ENCODE measurements around the gene MCHR1. TPM values are rescaled to one million over a fixed set of nuclear protein-coding genes. Genes with fewer than 3 reads are reported as not detected.

MCHR1 gene
- not detected for total RNA-seq

- Mint-ChIP-seq H3K36me3 (no peaks in the 10 kb centered on the region), H3K9me3 (ENCODE audit: low read depth) (no peaks in the 10 kb centered on the region), H3K27me3 (peaks cover 16% of the 10 kb centered on the region), H3K27ac (no peak within 1 kb of the TSS), H3K4me1 (peaks cover 24% of the 10 kb centered on the region), H3K4me3 (no peak within 1 kb of the TSS)
- ATAC-seq (no peak), DNase-seq (no peak)
- CTCF ChIA-PET = interaction anchor here (1.2 kb wide), 2 partner anchors 16 to 220 kb away, joined by 3 read pairs; no protein-coding TSS in a partner anchor
Observed at GRCh38 chr22:40679249-40679963, at the start of gene MCHR1. MCHR1 (plus strand) TSS chr22:40679484; CDS start chr22:40679653, 169 bp downstream.

- ATAC-seq (no peak), DNase-seq (no peak)
- Mint-ChIP-seq H3K9me3 (ENCODE audit: low read depth) (no peaks in the 10 kb centered on the region), H3K4me1 (peaks cover 38% of the 10 kb centered on the region), H3K27me3 (no peaks in the 10 kb centered on the region), H3K27ac (no peak overlapping the region), H3K36me3 (peaks cover 2% of the 10 kb centered on the region), H3K4me3 (no peak overlapping the region)
- CTCF ChIA-PET = interaction anchor here (0.6 to 3.8 kb wide), 3 partner anchors 14 to 108 kb away, joined by 3 to 19 read pairs (median 3); no protein-coding TSS in a partner anchor
Observed at GRCh38 chr22:40631925-40632324, 47.4 kb upstream of the MCHR1 start.

- ATAC-seq (no peak), DNase-seq (no peak)
- H3K4me1 Mint-ChIP-seq = peaks cover 41% of the 10 kb centered on the region
- peaks cover 2% of the 10 kb centered on the region for H3K36me3 Mint-ChIP-seq
- H3K27me3 Mint-ChIP-seq = no peaks in the 10 kb centered on the region
- no peaks in the 10 kb centered on the region for H3K9me3 Mint-ChIP-seq (ENCODE audit: low read depth)
- no peak overlapping the region for H3K27ac Mint-ChIP-seq
- CTCF ChIA-PET = interaction anchor here (1.2 to 3.8 kb wide), 6 partner anchors 13 to 196 kb away, joined by 3 to 19 read pairs (median 6); no protein-coding TSS in a partner anchor
- H3K4me3 Mint-ChIP-seq = no peak overlapping the region
Observed at GRCh38 chr22:40633036-40633435, 46.2 kb upstream of the MCHR1 start.

- CTCF ChIA-PET = interaction anchor here (1.2 to 3.8 kb wide), 4 partner anchors 12 to 198 kb away, joined by 3 to 19 read pairs (median 8); no protein-coding TSS in a partner anchor
- H3K36me3 Mint-ChIP-seq = peaks cover 2% of the 10 kb centered on the region
- no peak for DNase-seq
- peaks cover 34% of the 10 kb centered on the region for H3K4me1 Mint-ChIP-seq
- no peak for ATAC-seq
- H3K27me3 Mint-ChIP-seq = no peaks in the 10 kb centered on the region
- no peaks in the 10 kb centered on the region for H3K9me3 Mint-ChIP-seq (ENCODE audit: low read depth)
- no peak overlapping the region for H3K4me3 Mint-ChIP-seq
- no peak overlapping the region for H3K27ac Mint-ChIP-seq
Observed at GRCh38 chr22:40634119-40634903, 45.0 kb upstream of the MCHR1 start.

GRCh38 chr22:40635043-40635939 is 44.0 kb upstream of the MCHR1 start:
- Mint-ChIP-seq H3K4me1 (peaks cover 31% of the 10 kb centered on the region), H3K4me3 (peak overlapping the region; percentile 94)
- CTCF ChIA-PET = interaction anchor here (0.7 to 3.8 kb wide), 7 partner anchors 11 to 1312 kb away, joined by 3 to 21 read pairs (median 10); no protein-coding TSS in a partner anchor

GRCh38 chr22:40635940-40636379 is 43.3 kb upstream of the MCHR1 start:
- Mint-ChIP-seq H3K27ac (peak overlapping the region; percentile 81), H3K4me3 (peak overlapping the region; percentile 94), H3K4me1 (peaks cover 29% of the 10 kb centered on the region), H3K36me3 (peaks cover 2% of the 10 kb centered on the region), H3K27me3 (no peaks in the 10 kb centered on the region), H3K9me3 (ENCODE audit: low read depth) (no peaks in the 10 kb centered on the region)
- ATAC-seq (peak; percentile 1), DNase-seq (peak; percentile 40)
- CTCF ChIA-PET = interaction anchor here (0.7 to 3.1 kb wide), 6 partner anchors 11 to 1312 kb away, joined by 3 to 21 read pairs (median 7); no protein-coding TSS in a partner anchor

More at GRCh38 chr22:40635043-40635939, 44.0 kb upstream of the MCHR1 start:
- Mint-ChIP-seq H3K27ac (peak overlapping the region; percentile 81), H3K9me3 (ENCODE audit: low read depth) (no peaks in the 10 kb centered on the region), H3K36me3 (peaks cover 2% of the 10 kb centered on the region), H3K27me3 (no peaks in the 10 kb centered on the region)
- ATAC-seq = no peak
- DNase-seq = no peak

- Mint-ChIP-seq H3K36me3 (peaks cover 2% of the 10 kb centered on the region), H3K27ac (peak within 1 kb of the TSS; percentile 98), H3K9me3 (ENCODE audit: low read depth) (no peaks in the 10 kb centered on the region), H3K4me3 (peak within 1 kb of the TSS; percentile 94), H3K4me1 (peaks cover 26% of the 10 kb centered on the region), H3K27me3 (no peaks in the 10 kb centered on the region)
- ATAC-seq (peak; percentile 96), DNase-seq (peak; percentile 100)
- CTCF ChIA-PET = interaction anchor here (0.6 to 3.1 kb wide), 12 partner anchors 10 to 1311 kb away, joined by 3 to 21 read pairs (median 4); no protein-coding TSS in a partner anchor
Observed at GRCh38 chr22:40636380-40637182, 42.7 kb upstream of the MCHR1 start, which contains the start of gene MRTFA. MRTFA (minus strand) TSS chr22:40636719.

GRCh38 chr22:40637183-40638150 is 41.8 kb upstream of the MCHR1 start:
- ATAC-seq (peak; percentile 40), DNase-seq (peak; percentile 73)
- Mint-ChIP-seq H3K9me3 (ENCODE audit: low read depth) (no peaks in the 10 kb centered on the region), H3K27ac (peak overlapping the region; percentile 98), H3K27me3 (no peaks in the 10 kb centered on the region), H3K4me1 (peaks cover 26% of the 10 kb centered on the region), H3K4me3 (peak overlapping the region; percentile 94), H3K36me3 (peaks cover 2% of the 10 kb centered on the region)
- CTCF ChIA-PET = interaction anchor here (0.7 to 3.1 kb wide), 10 partner anchors 9 to 262 kb away, joined by 3 to 21 read pairs (median 4); no protein-coding TSS in a partner anchor

- DNase-seq (no peak), ATAC-seq (no peak)
- Mint-ChIP-seq H3K4me1 (peaks cover 26% of the 10 kb centered on the region), H3K27ac (no peak overlapping the region), H3K4me3 (peak overlapping the region; percentile 94), H3K27me3 (no peaks in the 10 kb centered on the region), H3K36me3 (peaks cover 2% of the 10 kb centered on the region), H3K9me3 (ENCODE audit: low read depth) (no peaks in the 10 kb centered on the region)
- CTCF ChIA-PET = interaction anchor here (2.2 to 3.1 kb wide), 2 partner anchors 113 to 201 kb away, joined by 12 to 16 read pairs; no protein-coding TSS in a partner anchor
Observed at GRCh38 chr22:40638261-40638660, 41.0 kb upstream of the MCHR1 start.

- Mint-ChIP-seq H3K4me3 (no peak overlapping the region), H3K9me3 (ENCODE audit: low read depth) (no peaks in the 10 kb centered on the region), H3K27me3 (no peaks in the 10 kb centered on the region), H3K4me1 (peaks cover 10% of the 10 kb centered on the region), H3K36me3 (peaks cover 2% of the 10 kb centered on the region), H3K27ac (no peak overlapping the region)
- CTCF ChIA-PET = interaction anchor here (1.7 to 2.0 kb wide), 2 partner anchors 154 to 205 kb away, joined by 4 to 6 read pairs; no protein-coding TSS in a partner anchor
- DNase-seq = no peak
- ATAC-seq = no peak
Observed at GRCh38 chr22:40641269-40641668, 38.0 kb upstream of the MCHR1 start.

- H3K4me3 Mint-ChIP-seq = no peak overlapping the region
- no peaks in the 10 kb centered on the region for H3K9me3 Mint-ChIP-seq (ENCODE audit: low read depth)
- H3K27ac Mint-ChIP-seq = no peak overlapping the region
- H3K36me3 Mint-ChIP-seq = no peaks in the 10 kb centered on the region
- H3K4me1 Mint-ChIP-seq = peaks cover 11% of the 10 kb centered on the region
- no peaks in the 10 kb centered on the region for H3K27me3 Mint-ChIP-seq
- DNase-seq = no peak
- CTCF ChIA-PET = interaction anchor here (1.7 to 2.9 kb wide), 3 partner anchors 118 to 206 kb away, joined by 4 to 16 read pairs (median 6); no protein-coding TSS in a partner anchor
- ATAC-seq = no peak
Observed at GRCh38 chr22:40642316-40642715, 37.0 kb upstream of the MCHR1 start.

All from activated CD8-positive, alpha-beta memory T cell treated with anti-CD3 and anti-CD28 coated beads, Interleukin-2, amount 10 ng/mL, durations not matched to agents 7 days and 5 days (primary cell).